GM12891 (cell line): ENCODE measurements around the gene DHX16.

Experiments
- PAX5 ChIP-seq: IDR thresholded peaks from 2 replicates; pipeline ENCODE4 v1.6.1; 2011; ENCODE audit warnings: low read length, moderate library complexity, mild to moderate bottlenecking; ENCODE audit not compliant: insufficient read depth, severe bottlenecking
- POLR2A ChIP-seq: IDR thresholded peaks from 2 replicates; pipeline ENCODE4 v1.6.1; 2011; ENCODE audit warnings: low read depth, low read length, control low read depth
- POLR2AphosphoS5 ChIP-seq: IDR thresholded peaks from 2 replicates; pipeline ENCODE4 v1.6.1; 2011; ENCODE audit warnings: low read depth, low read length, control low read depth
- SPI1 ChIP-seq: IDR thresholded peaks from 2 replicates; pipeline ENCODE4 v1.6.1; 2011; ENCODE audit warnings: low read depth, low read length, control low read depth
- TAF1 ChIP-seq: IDR thresholded peaks from 2 replicates; pipeline ENCODE4 v1.6.1; 2011; ENCODE audit warnings: low read depth, low read length, control low read depth

GRCh38 chr6:30672445-30673253, at the start of gene DHX16:
- TF ChIP-seq POLR2A (peak; percentile 75), TAF1 (no peak; the same call in 1 of the 2 replicates), POLR2AphosphoS5 (peak; percentile 63; the same call in 1 of the 2 replicates), SPI1 (no peak), PAX5 (no peak)
